Left colon (tissue), 2 donors: ENCODE measurements around the gene LLCFC1. TPM values are rescaled to one million over a fixed set of nuclear protein-coding genes. Genes with fewer than 3 reads are reported as not detected.
A peak's percentile ranks its signal among the peaks of the same experiment; 100 is the strongest.

Source experiments
- ATAC-seq: fragments of 200-7000 bp; cut with Tn5 transposase; one replicate; pipeline ENCODE4 v1.9.1; 2020; ENCODE audit warnings: mild to moderate bottlenecking, moderate library complexity
- DNase-seq, 2 donors: peaks; one replicate each; pipeline ENCODE4 v3.0.0-alpha.2; 2020
- intact Hi-C, 2 donors: fragments of 100-400 bp; cut with DNase I in 1 of 2; cut with micrococcal nuclease in 1 of 2; formaldehyde crosslinking; loops; one replicate each; pipeline versions ENCODE4 v1.11.2 to v1.14.0; 2022; cut with DNase I, micrococcal nuclease
- total RNA-seq, 2 donors: library from RNA; stranded (reverse); fragmentation: NEBNext Ultra II Directional; extraction: Animal tissue kit (Norgen Biotek cat#: 25700); gene quantifications; one replicate each; pipeline ENCODE4 v1.2.1, GENCODE V29; 2021
- donor health status: DM: no; HTN: no; CAD: no.
- donor health status: DM: yes; HTN: yes; CAD: no.

LLCFC1 gene
- total RNA-seq, 2 donors from 2014 or later, result not detected

DNA sequence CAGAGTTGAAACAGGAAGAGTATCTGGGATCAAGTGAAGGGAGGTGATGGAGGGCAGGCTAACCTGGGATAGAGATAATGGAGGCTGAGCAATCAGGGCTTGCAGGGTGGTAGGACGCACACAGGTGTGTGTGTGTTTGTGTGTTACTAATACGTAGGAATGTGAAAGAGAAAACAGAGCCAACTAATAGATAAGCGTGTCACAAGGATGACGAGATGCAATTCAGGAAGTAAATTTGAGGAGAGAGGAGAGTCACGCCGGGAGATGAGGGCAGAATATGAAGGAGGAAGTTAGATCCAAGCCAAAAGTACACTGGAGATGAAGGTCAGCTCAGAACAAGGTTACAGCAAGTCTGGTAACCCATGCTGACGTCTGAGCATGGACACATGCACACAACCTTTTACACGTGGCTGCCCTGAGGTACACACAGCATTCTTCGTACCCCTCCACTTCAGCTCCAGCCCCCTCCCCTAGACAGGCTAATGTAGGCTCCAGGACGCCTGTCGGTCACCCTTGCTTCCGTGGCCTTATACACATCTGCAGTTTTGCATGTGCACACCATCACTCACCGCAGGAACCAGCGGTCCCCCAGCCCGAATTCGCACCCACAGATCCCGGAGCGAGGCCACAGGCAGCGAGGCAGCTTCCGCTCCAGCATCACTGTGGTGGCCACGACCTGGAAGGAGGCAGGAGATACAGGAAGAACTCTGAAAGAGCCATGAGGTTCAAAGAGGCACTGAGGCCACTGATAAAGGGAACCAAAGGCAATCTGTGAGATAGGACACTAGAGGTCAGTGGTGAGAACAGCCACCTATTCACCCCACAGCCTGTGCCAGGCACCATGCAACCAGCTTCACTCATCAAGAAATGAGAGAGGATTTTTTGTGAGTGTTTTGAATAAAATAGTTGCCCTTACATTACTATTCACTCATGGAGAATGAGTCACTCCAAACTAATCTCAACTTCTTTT is 30.1 kb upstream of the LLCFC1 start:
- ATAC-seq (peak; percentile 52), DNase-seq (no peak)
- intact Hi-C loops, result no loop called here

DNA sequence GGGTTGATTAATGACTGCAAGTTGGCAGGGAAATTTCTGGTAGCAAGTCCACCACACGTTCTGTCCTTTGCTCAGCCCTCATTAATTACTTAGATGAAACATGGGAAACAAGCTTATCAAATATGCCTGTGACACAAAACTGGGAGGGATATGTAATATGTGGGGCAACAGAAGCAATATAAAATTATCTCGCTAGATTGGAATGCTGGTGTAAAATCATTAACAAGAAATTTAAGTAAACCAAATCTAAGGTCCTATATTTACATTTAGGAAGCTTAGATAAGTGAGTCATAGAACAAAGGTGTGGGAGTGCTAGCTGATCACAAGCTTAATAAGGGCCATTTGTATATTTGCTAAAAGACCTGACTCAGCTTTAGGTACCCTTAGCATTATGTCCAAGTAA is 29.3 kb upstream of the LLCFC1 start:
- intact Hi-C loops, result no loop called here
- DNase-seq, result no peak
- peak; percentile 33 for ATAC-seq

DNA sequence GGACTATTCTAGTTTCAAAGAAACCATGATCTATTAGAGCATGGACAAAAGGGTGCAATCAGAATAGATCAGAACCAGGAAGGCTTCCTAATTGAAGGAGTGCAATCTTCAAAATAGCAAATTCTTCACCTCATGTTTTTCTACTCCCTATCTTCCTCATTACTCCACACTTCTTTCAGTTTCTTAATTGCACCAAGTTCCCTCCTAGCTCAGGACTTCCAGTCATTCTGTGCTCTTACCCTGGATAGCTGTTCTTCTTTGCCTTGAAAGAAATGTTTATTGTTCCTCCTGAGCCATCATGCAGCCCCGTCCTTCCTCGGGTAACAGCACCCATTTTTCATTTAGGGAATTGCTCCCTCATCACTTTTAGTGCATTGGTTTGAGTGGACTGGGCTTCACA is 28.8 kb upstream of the LLCFC1 start:
- ATAC-seq, result peak; percentile 5
- DNase-seq, result no peak
- intact Hi-C loops, result no loop called here

DNA sequence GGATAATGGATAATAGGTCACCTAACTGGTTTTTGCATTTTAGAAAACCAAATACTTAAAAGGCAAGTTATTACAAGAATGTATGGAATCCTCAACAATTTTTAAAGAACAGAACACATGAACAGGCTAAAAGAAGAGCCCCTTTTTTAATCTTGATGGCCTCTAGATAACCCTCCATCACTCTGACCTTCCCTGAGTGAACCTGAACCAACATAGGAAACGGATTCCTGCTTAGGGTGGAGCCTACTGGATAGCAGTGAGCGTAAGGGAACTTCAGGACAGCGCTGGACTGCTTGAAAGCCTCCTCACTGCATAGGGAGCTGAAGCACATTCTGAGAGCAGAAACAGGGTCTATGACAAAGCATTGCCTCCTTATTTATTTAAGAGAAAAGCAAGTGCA is 26.2 kb upstream of the LLCFC1 start:
- intact Hi-C loops, result no loop called here
- DNase-seq (no peak), ATAC-seq (no peak)

DNA sequence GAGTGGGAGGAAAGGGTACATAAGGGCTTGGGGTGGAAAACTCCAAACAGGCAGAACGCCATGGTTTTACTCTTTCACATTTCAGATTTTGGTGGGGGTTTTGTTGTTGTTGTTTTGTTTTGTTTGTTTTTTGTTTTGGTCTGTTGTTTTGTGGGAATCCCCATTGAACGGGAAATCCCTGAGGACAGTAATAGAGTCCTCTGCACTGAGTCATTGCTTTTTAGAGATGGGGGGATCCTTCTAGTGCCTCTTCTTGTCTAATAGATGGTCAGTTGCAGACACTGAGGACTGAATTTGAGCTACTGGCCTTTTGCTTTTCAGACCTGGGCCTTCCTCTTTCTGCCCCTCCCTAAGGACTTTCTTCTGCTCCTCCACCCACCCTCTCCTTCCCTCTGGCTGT is 25.7 kb upstream of the LLCFC1 start:
- ATAC-seq (no peak), DNase-seq (no peak)
- intact Hi-C loops, result no loop called here

DNA sequence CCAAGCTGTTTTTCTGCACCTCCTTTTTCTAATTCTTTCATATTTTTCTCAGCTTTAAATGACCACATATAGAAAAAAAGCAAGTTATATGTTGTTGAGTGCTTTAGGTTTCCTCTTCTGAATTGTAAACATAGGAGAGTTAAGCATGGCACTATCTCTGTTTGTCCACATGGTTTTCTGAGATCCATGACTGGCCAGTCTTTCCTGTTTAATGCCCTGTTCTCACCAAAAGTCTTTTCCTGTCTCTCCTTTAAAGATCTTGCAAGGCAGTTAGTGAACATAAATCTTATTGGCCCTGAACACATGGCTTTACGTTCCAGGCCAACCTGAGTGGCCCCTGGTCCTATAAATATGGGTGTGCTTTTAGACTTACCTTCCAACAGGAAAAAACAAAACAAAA is 25.2 kb upstream of the LLCFC1 start:
- no peak for ATAC-seq
- intact Hi-C loops, result no loop called here
- no peak for DNase-seq

DNA sequence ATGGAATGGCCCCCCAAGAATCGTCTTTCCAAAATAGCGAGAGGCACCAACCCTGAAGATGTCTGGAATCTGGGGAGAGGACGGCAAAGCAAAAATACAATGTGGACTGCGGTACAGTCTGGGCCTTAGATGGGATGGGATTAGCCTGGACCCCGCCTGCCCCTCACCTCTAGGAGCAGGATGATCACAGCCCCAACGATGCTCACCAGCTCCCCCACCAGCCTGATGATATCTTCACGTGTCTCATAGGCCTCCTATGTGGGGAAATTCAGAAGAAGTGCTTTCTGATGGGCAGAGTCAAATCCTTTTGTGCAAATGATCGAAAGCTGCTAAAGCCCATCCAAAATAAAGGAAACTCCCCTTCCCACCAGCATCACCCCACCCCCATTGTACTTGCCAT is 24.0 kb upstream of the LLCFC1 start:
- DNase-seq (no peak), ATAC-seq (no peak)
- intact Hi-C loops, result no loop called here

- ATAC-seq (no peak), DNase-seq (no peak)
- intact Hi-C loops, result no loop called here
These were observed 22.8 kb upstream of the LLCFC1 start for GRCh38 chr7:142916508-142916907.

DNA sequence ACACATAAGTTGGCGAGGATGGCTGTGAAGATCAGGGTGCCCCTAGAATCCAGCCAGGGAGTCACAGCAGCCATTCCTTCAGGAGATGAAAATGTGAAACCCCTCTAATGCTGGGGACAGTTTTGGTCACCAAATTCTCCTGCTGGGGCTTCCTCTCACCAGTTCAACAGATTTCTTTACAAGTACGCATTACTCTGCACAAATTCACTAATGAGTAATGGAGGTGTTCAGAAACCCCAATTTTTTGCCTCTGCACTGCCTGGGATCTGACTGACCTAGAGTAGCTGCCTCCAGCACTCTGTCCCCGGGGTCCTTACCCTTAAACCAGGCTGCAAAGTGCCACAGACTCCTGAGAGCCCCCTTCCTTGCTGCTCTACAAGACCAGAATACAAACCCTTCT is 21.8 kb upstream of the LLCFC1 start:
- DNase-seq (no peak), ATAC-seq (no peak)
- intact Hi-C loops, result no loop called here

- DNase-seq (no peak), ATAC-seq (no peak)
- intact Hi-C loops, result no loop called here
These were observed 20.4 kb upstream of the LLCFC1 start for GRCh38 chr7:142918901-142919300.

- no peak for ATAC-seq
- DNase-seq, result no peak
- intact Hi-C loops, result no loop called here
These were observed 19.6 kb upstream of the LLCFC1 start for GRCh38 chr7:142919656-142920055.

- intact Hi-C loops, result no loop called here
- no peak for ATAC-seq
- no peak for DNase-seq
These were observed 15.9 kb upstream of the LLCFC1 start for GRCh38 chr7:142923391-142923790.

GRCh38 chr7:142925413-142925812 is 13.9 kb upstream of the LLCFC1 start:
- DNase-seq, result no peak
- intact Hi-C loops, result no loop called here

DNA sequence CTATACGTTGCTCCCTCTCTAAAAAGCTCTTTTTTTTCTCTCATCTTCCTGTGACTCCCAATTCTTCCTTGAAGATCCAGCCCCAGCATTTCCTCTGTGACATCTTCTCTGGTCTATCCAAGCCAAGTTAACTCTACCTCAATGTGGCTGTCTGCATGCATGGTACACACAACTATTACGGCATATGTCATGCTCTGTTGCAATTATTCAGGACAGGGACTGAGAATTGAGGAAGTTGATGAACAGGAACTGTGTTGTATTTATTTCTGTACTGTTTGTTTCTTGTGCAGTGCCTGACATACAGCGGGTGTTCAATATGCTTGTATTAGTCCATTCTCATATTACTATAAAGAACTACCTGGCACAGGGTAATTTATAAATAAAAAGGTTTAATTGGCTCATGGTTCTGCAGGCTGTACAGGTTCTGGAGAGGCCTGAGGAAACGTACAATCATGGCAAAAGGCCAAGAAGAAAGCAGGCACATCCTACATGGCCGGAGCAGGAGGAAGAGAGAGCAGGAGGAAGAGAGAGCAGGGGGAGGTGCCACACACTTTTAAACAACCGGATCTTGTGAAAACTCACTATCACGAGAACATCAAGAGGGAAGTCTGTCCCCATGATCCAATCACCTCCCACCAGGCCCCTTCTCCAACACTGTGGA is 12.1 kb upstream of the LLCFC1 start:
- intact Hi-C loops, result no loop called here
- DNase-seq (no peak), ATAC-seq (no peak)

More at GRCh38 chr7:142925413-142925812, 13.9 kb upstream of the LLCFC1 start:
- ATAC-seq, result no peak

DNA sequence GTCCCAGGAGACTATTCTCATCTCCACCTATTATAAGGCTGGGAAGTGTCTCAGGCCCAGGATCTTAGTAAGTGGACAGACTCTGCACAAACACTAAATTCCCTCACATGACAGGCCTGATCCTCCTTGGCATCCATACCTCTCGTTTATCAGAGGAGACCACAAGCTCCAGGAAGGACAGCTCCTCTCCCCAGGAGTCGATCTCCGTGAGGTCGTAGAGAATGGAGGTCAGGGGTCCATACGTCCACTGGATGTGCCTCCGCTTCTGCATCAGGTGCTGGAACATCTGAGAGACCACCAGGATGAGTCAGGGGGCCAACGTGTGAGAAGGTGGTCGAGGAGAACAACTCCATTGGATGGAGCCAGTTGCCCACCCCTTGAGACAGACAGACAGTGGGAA is 11.3 kb upstream of the LLCFC1 start:
- DNase-seq (no peak), ATAC-seq (no peak)
- intact Hi-C loops, result no loop called here

DNA sequence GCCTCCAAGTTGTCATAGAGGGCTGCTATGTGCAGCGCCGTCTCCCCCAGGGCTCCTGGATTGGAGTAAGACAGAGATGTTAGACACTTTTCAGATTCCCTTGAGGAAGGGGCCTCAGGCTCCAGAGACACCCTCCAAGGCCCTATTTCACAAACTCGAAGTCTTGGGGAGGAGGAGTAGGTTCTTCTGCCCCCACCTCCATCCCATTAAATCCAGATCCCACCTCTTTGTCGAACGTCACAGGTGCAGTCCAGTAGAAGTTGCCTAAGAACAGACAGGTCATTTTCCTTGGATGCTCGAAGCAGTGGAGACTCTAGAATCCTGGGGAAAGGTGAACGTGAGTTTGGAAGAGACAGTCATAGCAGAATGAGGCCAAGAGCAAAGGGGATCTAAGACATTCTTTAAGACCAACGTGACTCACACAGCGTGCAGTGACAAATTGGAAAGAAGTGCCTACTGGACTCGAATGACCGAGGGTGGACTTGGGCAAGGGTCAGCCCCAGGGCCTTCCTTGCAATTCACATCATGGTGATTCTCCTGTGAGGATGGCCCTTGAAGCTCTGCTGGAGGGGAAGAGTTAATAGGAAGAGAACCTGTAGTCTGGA is 9.1 kb upstream of the LLCFC1 start:
- DNase-seq (no peak), ATAC-seq (no peak)
- intact Hi-C loops, result no loop called here

GRCh38 chr7:142932386-142933091 is 6.7 kb upstream of the LLCFC1 start:
- no peak for ATAC-seq
- DNase-seq, result no peak
- intact Hi-C loops, result no loop called here

GRCh38 chr7:142933092-142933475 is 6.2 kb upstream of the LLCFC1 start:
- ATAC-seq (no peak), DNase-seq (no peak)
- intact Hi-C loops, result no loop called here

- DNase-seq (no peak), ATAC-seq (no peak)
- intact Hi-C loops, result no loop called here
These were observed 5.7 kb upstream of the LLCFC1 start, which contains the start of gene TRPV5 for GRCh38 chr7:142933624-142934023. TSS of gene TRPV5 (minus strand) at chr7:142933746. CDS start at chr7:142933459, 287 bp downstream.
